ENCODE data around the gene CPNE2.

Gene CPNE2

DNA sequence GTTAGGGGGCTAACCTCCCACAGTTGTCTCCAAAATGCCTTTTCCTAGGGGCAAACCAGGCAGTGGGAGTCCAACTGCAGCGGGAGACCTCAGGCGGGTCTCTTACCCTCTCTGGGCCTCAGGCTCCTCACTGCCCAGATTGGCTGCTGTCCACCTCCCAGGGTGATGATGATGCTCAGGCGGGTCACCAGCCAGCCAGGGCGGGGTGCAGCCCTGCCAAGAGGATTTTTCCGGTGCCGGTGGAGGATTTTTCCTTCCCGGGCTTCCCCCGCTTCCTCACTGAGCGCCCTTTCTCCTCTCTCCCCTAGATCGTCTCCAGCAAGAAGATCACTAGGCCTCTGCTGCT, 22.8 kb downstream of the CPNE2 start:
- TF ChIP-seq POLR2AphosphoS5 (IDR thresholded peaks at IDR 0.05; ENCODE audit: low read depth, low read length) (no peak), SIN3A (IDR thresholded peaks at IDR 0.05; ENCODE audit: borderline replicate concordance, insufficient read depth, low read length) (no peak), FOXP2 (optimal IDR thresholded peaks at IDR 0.05; ENCODE audit: borderline replicate concordance, extremely low read depth, extremely low read length, insufficient read depth) (no peak), TAF1 (IDR thresholded peaks at IDR 0.05; ENCODE audit: borderline replicate concordance, insufficient read depth, low read length) (no peak)
- TF ChIP-seq, protein P1, sequence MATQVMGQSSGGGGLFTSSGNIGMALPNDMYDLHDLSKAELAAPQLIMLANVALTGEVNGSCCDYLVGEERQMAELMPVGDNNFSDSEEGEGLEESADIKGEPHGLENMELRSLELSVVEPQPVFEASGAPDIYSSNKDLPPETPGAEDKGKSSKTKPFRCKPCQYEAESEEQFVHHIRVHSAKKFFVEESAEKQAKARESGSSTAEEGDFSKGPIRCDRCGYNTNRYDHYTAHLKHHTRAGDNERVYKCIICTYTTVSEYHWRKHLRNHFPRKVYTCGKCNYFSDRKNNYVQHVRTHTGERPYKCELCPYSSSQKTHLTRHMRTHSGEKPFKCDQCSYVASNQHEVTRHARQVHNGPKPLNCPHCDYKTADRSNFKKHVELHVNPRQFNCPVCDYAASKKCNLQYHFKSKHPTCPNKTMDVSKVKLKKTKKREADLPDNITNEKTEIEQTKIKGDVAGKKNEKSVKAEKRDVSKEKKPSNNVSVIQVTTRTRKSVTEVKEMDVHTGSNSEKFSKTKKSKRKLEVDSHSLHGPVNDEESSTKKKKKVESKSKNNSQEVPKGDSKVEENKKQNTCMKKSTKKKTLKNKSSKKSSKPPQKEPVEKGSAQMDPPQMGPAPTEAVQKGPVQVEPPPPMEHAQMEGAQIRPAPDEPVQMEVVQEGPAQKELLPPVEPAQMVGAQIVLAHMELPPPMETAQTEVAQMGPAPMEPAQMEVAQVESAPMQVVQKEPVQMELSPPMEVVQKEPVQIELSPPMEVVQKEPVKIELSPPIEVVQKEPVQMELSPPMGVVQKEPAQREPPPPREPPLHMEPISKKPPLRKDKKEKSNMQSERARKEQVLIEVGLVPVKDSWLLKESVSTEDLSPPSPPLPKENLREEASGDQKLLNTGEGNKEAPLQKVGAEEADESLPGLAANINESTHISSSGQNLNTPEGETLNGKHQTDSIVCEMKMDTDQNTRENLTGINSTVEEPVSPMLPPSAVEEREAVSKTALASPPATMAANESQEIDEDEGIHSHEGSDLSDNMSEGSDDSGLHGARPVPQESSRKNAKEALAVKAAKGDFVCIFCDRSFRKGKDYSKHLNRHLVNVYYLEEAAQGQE (IDR thresholded peaks at IDR 0.05; ENCODE audit: insufficient read depth in 1 of 2, low read depth in 2 of 2, low read length in 2 of 2) = no peak

DNA sequence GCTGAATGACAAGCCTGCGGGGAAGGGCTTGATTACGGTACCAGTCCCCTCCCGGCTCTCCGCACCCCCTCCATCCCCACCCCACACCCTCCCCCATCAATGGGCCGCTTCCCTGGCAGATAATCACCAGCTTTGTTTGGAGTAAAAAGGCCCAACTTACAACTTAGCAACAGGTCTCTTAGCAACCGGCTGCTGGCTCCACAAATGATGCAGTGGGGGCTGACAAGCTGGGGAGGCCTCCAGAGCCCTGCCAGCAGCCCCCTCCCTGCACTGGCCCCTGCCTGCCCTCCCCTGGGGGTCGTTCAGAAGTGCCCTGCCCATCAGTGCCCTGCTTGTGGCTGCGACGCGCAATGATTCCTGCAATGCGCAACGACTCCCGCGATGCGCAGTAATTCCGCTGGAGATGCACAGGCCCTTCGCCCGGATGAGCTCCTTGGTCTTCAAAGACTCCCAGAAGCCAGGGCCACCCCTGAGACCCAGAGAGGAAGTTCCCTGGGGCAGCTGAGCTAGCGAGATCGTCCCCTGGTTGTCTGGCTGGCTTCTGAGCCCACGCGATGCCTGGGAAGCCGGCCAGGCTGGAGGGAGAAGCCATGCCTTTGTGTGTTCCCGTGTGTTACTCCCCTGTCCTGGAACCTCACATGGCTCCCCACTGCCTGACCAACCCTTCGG, 23.3 kb downstream of the CPNE2 start:
- TF ChIP-seq SIN3A (IDR thresholded peaks at IDR 0.05; ENCODE audit: borderline replicate concordance, insufficient read depth, low read length) = no peak

DNA sequence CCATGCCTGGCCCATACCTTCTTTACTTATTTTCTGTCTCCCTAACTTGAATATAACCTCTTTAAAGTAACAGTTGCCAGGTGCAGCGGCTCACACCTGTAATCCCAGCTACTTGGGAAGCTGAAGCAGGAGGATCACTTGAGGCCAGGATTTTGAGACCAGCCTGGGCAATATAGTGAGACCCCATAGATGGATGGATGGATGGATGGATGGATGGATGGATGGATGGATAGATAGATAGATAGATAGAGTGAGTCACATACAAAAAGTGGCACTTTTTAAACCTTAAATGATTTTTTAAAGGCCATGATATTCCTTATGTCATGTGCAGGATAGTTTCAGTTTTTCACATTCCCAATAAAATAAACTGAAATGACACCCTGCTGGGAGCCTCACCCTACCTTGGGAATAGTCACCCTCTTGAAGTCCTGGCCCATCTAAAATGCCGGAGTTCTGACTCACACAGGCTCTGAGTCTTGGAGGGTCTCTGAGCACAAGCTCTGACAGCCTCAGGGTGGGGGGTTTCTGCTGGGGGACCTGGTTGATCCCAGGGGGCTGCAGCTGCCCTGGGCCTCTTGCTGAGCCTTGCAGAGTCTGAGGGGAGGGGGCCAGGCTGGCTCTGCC, 26.2 kb downstream of the CPNE2 start:
- TF ChIP-seq FOXP2 (optimal IDR thresholded peaks at IDR 0.05; ENCODE audit: borderline replicate concordance, extremely low read depth, extremely low read length, insufficient read depth) (no peak), POLR2AphosphoS5 (IDR thresholded peaks at IDR 0.05; ENCODE audit: low read depth, low read length) (no peak), SIN3A (IDR thresholded peaks at IDR 0.05; ENCODE audit: borderline replicate concordance, insufficient read depth, low read length) (no peak), TAF1 (IDR thresholded peaks at IDR 0.05; ENCODE audit: borderline replicate concordance, insufficient read depth, low read length) (no peak)
- TF ChIP-seq, protein P1 (IDR thresholded peaks at IDR 0.05; ENCODE audit: insufficient read depth in 1 of 2, low read depth in 2 of 2, low read length in 2 of 2) = no peak

DNA sequence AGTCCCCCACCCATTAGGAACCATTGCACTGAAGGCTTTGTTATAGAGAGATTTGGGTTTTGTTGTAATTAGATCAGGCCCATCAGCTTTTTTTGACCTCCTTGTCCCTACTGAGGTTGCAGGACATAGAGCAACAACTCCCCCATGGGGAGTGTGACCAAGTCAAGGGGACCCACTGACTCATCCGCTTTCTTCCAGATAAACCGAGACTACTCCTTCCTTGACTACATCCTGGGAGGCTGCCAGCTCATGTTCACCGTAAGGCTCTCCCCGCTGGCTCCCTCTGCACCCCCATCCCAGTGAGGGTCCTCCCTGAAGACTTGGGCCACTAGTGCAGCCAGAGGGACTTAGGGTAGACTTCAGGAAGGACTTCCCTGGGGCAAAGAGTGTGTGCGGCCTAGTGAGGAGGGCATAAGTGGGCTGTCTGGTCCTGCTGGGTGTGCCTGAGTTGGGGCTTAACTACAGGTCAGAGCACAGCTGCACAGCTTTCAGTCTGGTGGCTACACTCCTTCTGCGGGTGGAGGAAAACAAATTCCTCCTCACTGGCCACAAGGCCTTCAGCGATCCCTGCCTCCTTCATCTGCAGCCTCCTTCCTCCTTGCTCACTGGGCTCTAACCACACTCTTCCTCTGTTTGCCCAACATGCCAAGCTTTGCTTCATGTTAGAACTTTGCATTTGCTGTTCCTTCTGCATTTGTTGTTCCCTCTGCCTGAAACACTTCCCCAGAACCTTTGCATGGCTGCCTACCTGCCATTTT, 31.0 kb downstream of the CPNE2 start:
- TF ChIP-seq TAF1 (IDR thresholded peaks at IDR 0.05; ENCODE audit: borderline replicate concordance, insufficient read depth, low read length) (no peak), POLR2AphosphoS5 (IDR thresholded peaks at IDR 0.05; ENCODE audit: low read depth, low read length) (no peak), SIN3A (IDR thresholded peaks at IDR 0.05; ENCODE audit: borderline replicate concordance, insufficient read depth, low read length) (no peak), FOXP2 (optimal IDR thresholded peaks at IDR 0.05; ENCODE audit: borderline replicate concordance, extremely low read depth, extremely low read length, insufficient read depth) (no peak)
- TF ChIP-seq, protein P1 (IDR thresholded peaks at IDR 0.05; ENCODE audit: insufficient read depth in 1 of 2, low read depth in 2 of 2, low read length in 2 of 2) = no peak

DNA sequence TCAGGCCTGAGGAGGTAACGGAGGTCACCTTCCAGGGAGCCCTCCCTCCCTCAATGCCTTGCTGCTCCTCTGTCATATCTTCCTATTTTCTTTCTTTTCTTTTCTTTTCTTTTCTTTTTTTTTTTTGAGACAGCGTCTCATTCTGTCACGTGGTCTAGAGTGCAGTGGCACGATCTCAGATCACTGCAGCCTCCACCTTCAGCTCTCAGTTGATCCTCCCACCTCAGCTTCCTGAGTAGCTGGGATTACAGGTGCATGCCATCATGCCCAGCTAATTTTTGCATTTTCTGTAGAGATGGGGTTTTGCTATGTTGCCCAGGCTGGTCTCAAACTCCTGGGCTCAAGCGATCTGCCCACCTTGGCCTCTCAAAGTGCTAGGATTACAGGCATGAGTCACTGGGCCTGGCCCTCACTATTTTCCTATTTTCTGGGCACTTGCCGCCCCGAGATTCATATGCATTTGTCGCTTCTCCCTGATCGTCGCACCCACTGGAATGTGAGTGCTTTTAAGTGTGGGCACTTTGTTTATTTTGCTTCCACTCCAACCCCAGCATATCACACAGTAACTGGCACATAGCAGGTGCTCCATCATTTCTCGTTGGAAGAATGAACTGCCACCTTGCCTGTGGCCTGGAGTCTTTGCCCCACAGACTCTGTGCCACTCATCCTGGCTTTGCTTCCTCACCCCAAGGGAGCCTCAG, 31.7 kb downstream of the CPNE2 start:
- TF ChIP-seq POLR2AphosphoS5 (IDR thresholded peaks at IDR 0.05; ENCODE audit: low read depth, low read length) (no peak), FOXP2 (optimal IDR thresholded peaks at IDR 0.05; ENCODE audit: borderline replicate concordance, extremely low read depth, extremely low read length, insufficient read depth) (no peak), SIN3A (IDR thresholded peaks at IDR 0.05; ENCODE audit: borderline replicate concordance, insufficient read depth, low read length) (no peak), TAF1 (IDR thresholded peaks at IDR 0.05; ENCODE audit: borderline replicate concordance, insufficient read depth, low read length) (no peak)
- TF ChIP-seq, protein P1 (IDR thresholded peaks at IDR 0.05; ENCODE audit: insufficient read depth in 1 of 2, low read depth in 2 of 2, low read length in 2 of 2) = no peak

Measured in PFSK-1 (cell line).